ENCODE measurements around the gene PHACTR2. TPM values are rescaled to one million over a fixed set of nuclear protein-coding genes. Genes with fewer than 3 reads are reported as not detected.

Gene PHACTR2
- total RNA-seq, 1 donor from 2014 or later, result 71.0 TPM

GRCh38 chr6:143766185-143766553, 88.4 kb downstream of the PHACTR2 start:
- intact Hi-C loops (cut with micrococcal nuclease), result no loop called here
- Histone ChIP-seq H3K4me1 (peaks cover 4% of the 10 kb centered on the region), H3K27ac (replicated peaks) (no peak overlapping the region), H3K9me3 (replicated peaks) (no peaks in the 10 kb centered on the region), H3K4me3 (no peak overlapping the region), H3K36me3 (peaks cover 76% of the 10 kb centered on the region), H3K27me3 (ENCODE audit: low read depth) (no peaks in the 10 kb centered on the region)
- no peak for DNase-seq
- no peak for TF ChIP-seq CTCF (IDR thresholded peaks at IDR 0.05; ENCODE audit: borderline replicate concordance)

GRCh38 chr6:143767433-143767832, 89.7 kb downstream of the PHACTR2 start:
- no peak for DNase-seq
- H3K4me3 ChIP-seq, result no peak overlapping the region
- TF ChIP-seq CTCF (IDR thresholded peaks at IDR 0.05; ENCODE audit: borderline replicate concordance), result no peak
- H3K9me3 ChIP-seq (replicated peaks), result no peaks in the 10 kb centered on the region
- peaks cover 4% of the 10 kb centered on the region for H3K4me1 ChIP-seq
- H3K36me3 ChIP-seq, result peaks cover 67% of the 10 kb centered on the region
- H3K27me3 ChIP-seq (ENCODE audit: low read depth), result no peaks in the 10 kb centered on the region
- H3K27ac ChIP-seq (replicated peaks), result no peak overlapping the region
- intact Hi-C loops (cut with micrococcal nuclease), result no loop called here

- TF ChIP-seq CTCF (IDR thresholded peaks at IDR 0.05; ENCODE audit: borderline replicate concordance), result no peak
- intact Hi-C loops (cut with micrococcal nuclease), result no loop called here
- H3K4me1 ChIP-seq, result peaks cover 36% of the 10 kb centered on the region
- no peak overlapping the region for H3K4me3 ChIP-seq
- H3K36me3 ChIP-seq, result peaks cover 32% of the 10 kb centered on the region
- no peaks in the 10 kb centered on the region for H3K9me3 ChIP-seq (replicated peaks)
- H3K27me3 ChIP-seq (ENCODE audit: low read depth), result no peaks in the 10 kb centered on the region
- no peak for DNase-seq
- H3K27ac ChIP-seq (replicated peaks), result peak overlapping the region; percentile 61
Measured at GRCh38 chr6:143772116-143773086, 94.6 kb downstream of the PHACTR2 start.

- H3K36me3 ChIP-seq, result peaks cover 25% of the 10 kb centered on the region
- DNase-seq, result no peak
- H3K4me3 ChIP-seq, result peak overlapping the region; percentile 5
- peak overlapping the region; percentile 61 for H3K27ac ChIP-seq (replicated peaks)
- TF ChIP-seq CTCF (IDR thresholded peaks at IDR 0.05; ENCODE audit: borderline replicate concordance), result no peak
- intact Hi-C loops (cut with micrococcal nuclease), result no loop called here
- H3K4me1 ChIP-seq, result peaks cover 39% of the 10 kb centered on the region
- no peaks in the 10 kb centered on the region for H3K9me3 ChIP-seq (replicated peaks)
- H3K27me3 ChIP-seq (ENCODE audit: low read depth), result no peaks in the 10 kb centered on the region
Measured at GRCh38 chr6:143773506-143774150, 95.9 kb downstream of the PHACTR2 start.

GRCh38 chr6:143774347-143774746, 96.6 kb downstream of the PHACTR2 start:
- Histone ChIP-seq H3K27me3 (ENCODE audit: low read depth) (no peaks in the 10 kb centered on the region), H3K4me1 (peaks cover 46% of the 10 kb centered on the region), H3K9me3 (replicated peaks) (no peaks in the 10 kb centered on the region), H3K27ac (replicated peaks) (peak overlapping the region; percentile 61), H3K36me3 (peaks cover 26% of the 10 kb centered on the region), H3K4me3 (no peak overlapping the region)
- no peak for DNase-seq
- no peak for TF ChIP-seq CTCF (IDR thresholded peaks at IDR 0.05; ENCODE audit: borderline replicate concordance)
- intact Hi-C loops (cut with micrococcal nuclease), result no loop called here

Data from left ventricle myocardium inferior (tissue), 1 donor.